Parathyroid adenoma (tissue), 2 donors: ENCODE measurements around the gene OSCP1.

Source experiments
- H2AFZ ChIP-seq: fragments of 300-600 bp; sonication (generic); one replicate; pipeline ENCODE4 v1.7.0; 2017; ENCODE audit warnings: antibody characterized with exemption, mild to moderate bottlenecking
- H3K27ac ChIP-seq: fragments of 300-600 bp; sonication (generic); one replicate; pipeline ENCODE4 v1.7.0; 2017
- H3K27me3 ChIP-seq: fragments of 300-600 bp; sonication (generic); one replicate; pipeline ENCODE4 v1.7.0; 2017; ENCODE audit warnings: low read length; ENCODE audit not compliant: control insufficient read depth, insufficient read depth
- H3K36me3 ChIP-seq: fragments of 300-600 bp; sonication (generic); one replicate; pipeline ENCODE4 v1.7.0; 2017; ENCODE audit warnings: low read length; ENCODE audit not compliant: control insufficient read depth, insufficient read depth
- H3K4me1 ChIP-seq: fragments of 300-600 bp; sonication (generic); one replicate; pipeline ENCODE4 v1.7.0; 2017; ENCODE audit warnings: control low read depth
- H3K4me2 ChIP-seq: fragments of 300-600 bp; sonication (generic); one replicate; pipeline ENCODE4 v1.7.0; 2017; ENCODE audit warnings: low read length
- H3K4me3 ChIP-seq: fragments of 300-600 bp; sonication (generic); one replicate; pipeline ENCODE4 v1.7.0; 2017; ENCODE audit warnings: low read depth, low read length
- H3K79me2 ChIP-seq: fragments of 300-600 bp; sonication (generic); one replicate; pipeline ENCODE4 v1.7.0; 2017; ENCODE audit warnings: control low read depth
- H3K9ac ChIP-seq: fragments of 300-600 bp; sonication (generic); one replicate; pipeline ENCODE4 v1.7.0; 2017; ENCODE audit warnings: mild to moderate bottlenecking
- H3K9me3 ChIP-seq: fragments of 300-600 bp; sonication (generic); one replicate; pipeline ENCODE4 v1.7.0; 2017; ENCODE audit warnings: low read length; ENCODE audit not compliant: control insufficient read depth
- CTCF ChIP-seq: fragments of 300-600 bp; sonication (generic); IDR thresholded peaks from one replicate; pipeline ENCODE4 v1.7.0; 2017; ENCODE audit warnings: antibody characterized with exemption, mild to moderate bottlenecking
- donor health status: primary hyperparathyroidism.

OSCP1 gene

GRCh38 chr1:36465731-36466369 is 15.6 kb upstream of the OSCP1 start:
- Histone ChIP-seq H3K79me2 (no peaks in the 10 kb centered on the region), H3K9me3 (no peaks in the 10 kb centered on the region), H3K4me3 (no peak overlapping the region), H3K27me3 (no peaks in the 10 kb centered on the region), H3K27ac (no peak overlapping the region), H2AFZ (no peak overlapping the region), H3K36me3 (no peaks in the 10 kb centered on the region), H3K4me2 (no peak overlapping the region), H3K4me1 (no peaks in the 10 kb centered on the region), H3K9ac (no peak overlapping the region)
- no peak for TF ChIP-seq CTCF

GRCh38 chr1:36464605-36465393 is 14.5 kb upstream of the OSCP1 start:
- H2AFZ ChIP-seq: peak overlapping the region; percentile 92
- H3K79me2 ChIP-seq: no peaks in the 10 kb centered on the region
- peak overlapping the region; percentile 99 for H3K4me3 ChIP-seq
- TF ChIP-seq CTCF: no peak
- H3K27me3 ChIP-seq: no peaks in the 10 kb centered on the region
- H3K9me3 ChIP-seq: no peaks in the 10 kb centered on the region
- no peaks in the 10 kb centered on the region for H3K36me3 ChIP-seq
- H3K4me2 ChIP-seq: peak overlapping the region; percentile 87
- no peak overlapping the region for H3K9ac ChIP-seq
- no peaks in the 10 kb centered on the region for H3K4me1 ChIP-seq
- peak overlapping the region; percentile 74 for H3K27ac ChIP-seq

- Histone ChIP-seq H3K79me2 (no peaks in the 10 kb centered on the region), H2AFZ (peak within 1 kb of the TSS; percentile 92), H3K36me3 (no peaks in the 10 kb centered on the region), H3K4me1 (no peaks in the 10 kb centered on the region), H3K4me2 (peak within 1 kb of the TSS; percentile 87), H3K9me3 (no peaks in the 10 kb centered on the region), H3K27me3 (no peaks in the 10 kb centered on the region), H3K27ac (peak within 1 kb of the TSS; percentile 74), H3K4me3 (peak within 1 kb of the TSS; percentile 99), H3K9ac (no peak within 1 kb of the TSS)
- TF ChIP-seq CTCF: no peak
These were observed 13.8 kb upstream of the OSCP1 start, which contains the start of gene MRPS15 for GRCh38 chr1:36463803-36464604. Gene MRPS15 (minus strand): TSS chr1:36464384. CDS start chr1:36464275, 109 bp downstream.

GRCh38 chr1:36463463-36463802 is 13.2 kb upstream of the OSCP1 start:
- TF ChIP-seq CTCF: no peak
- Histone ChIP-seq H3K4me2 (peak overlapping the region; percentile 87), H3K27me3 (no peaks in the 10 kb centered on the region), H3K36me3 (no peaks in the 10 kb centered on the region), H3K4me3 (peak overlapping the region; percentile 99), H3K9ac (no peak overlapping the region), H3K9me3 (no peaks in the 10 kb centered on the region), H3K79me2 (no peaks in the 10 kb centered on the region), H3K27ac (no peak overlapping the region), H3K4me1 (no peaks in the 10 kb centered on the region), H2AFZ (peak overlapping the region; percentile 92)
